ENCODE measurements around the gene TDRD15.

DNA sequence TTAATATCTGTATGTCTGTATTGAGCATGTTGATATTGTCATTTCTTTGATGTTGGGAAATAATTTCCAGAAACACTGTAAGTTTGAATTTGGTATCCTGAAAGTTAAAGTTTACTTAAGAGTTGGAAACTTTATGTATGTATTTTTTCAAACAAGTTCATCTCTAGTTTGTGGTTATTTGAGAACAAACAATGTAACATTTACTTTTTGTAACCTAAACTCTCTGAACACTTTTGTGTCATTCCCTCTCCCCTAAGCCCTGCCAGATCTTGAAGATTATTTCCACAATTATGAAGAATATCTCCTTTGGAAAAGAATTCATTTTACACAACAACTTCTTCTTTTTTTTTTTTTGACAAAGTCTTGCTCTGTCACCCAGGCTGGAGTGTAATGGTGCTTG, 24.9 kb downstream of the TDRD15 start:
- no peak for TF ChIP-seq ZNF384 (IDR thresholded peaks at IDR 0.05)
- no peak for TF ChIP-seq TARDBP (IDR thresholded peaks at IDR 0.05)
- TF ChIP-seq L3MBTL2 (conservative IDR thresholded peaks at IDR 0.05): no peak
- TF ChIP-seq SP1 (IDR thresholded peaks at IDR 0.05): no peak
- TF ChIP-seq HDGF (IDR thresholded peaks at IDR 0.05; ENCODE audit: borderline replicate concordance): no peak
- no peak for TF ChIP-seq NFRKB (IDR thresholded peaks at IDR 0.05)
- no peak for TF ChIP-seq LEF1 (IDR thresholded peaks at IDR 0.05; ENCODE audit: borderline replicate concordance)
